ENCODE data around the gene MRPL54. TPM values are rescaled to one million over a fixed set of nuclear protein-coding genes. Genes with fewer than 3 reads are reported as not detected.

MRPL54 gene
- total and polyA plus RNA-seq, 5 donors, result 62.9 to 129 (median 73.7) TPM

GRCh38 chr19:3803114-3803888 is 40.8 kb downstream of the MRPL54 start:
- H3K27ac ChIP-seq (ENCODE audit: low read length), result no peak overlapping the region
- no peaks in the 10 kb centered on the region for H3K27me3 ChIP-seq (ENCODE audit: control insufficient read depth, insufficient read depth)
- WGBS, result 78% methylated on average over 24 of the region's 24 CpGs
- no peaks in the 10 kb centered on the region for H3K4me1 ChIP-seq (ENCODE audit: control insufficient read depth, insufficient read depth, low read length)
- DNase-seq, result peak in 1 of 3 donors; percentile 42
- no peak for ATAC-seq
- intact Hi-C loops (cut with DNase I), result no loop called here
- no peaks in the 10 kb centered on the region for H3K9me3 ChIP-seq (ENCODE audit: control insufficient read depth, low read length)
- H3K4me3 ChIP-seq (ENCODE audit: low read length), result no peak overlapping the region

GRCh38 chr19:3803986-3804385 is 41.5 kb downstream of the MRPL54 start:
- no peak overlapping the region for H3K27ac ChIP-seq (ENCODE audit: low read length)
- no peaks in the 10 kb centered on the region for H3K4me1 ChIP-seq (ENCODE audit: control insufficient read depth, insufficient read depth, low read length)
- H3K27me3 ChIP-seq (ENCODE audit: control insufficient read depth, insufficient read depth), result no peaks in the 10 kb centered on the region
- DNase-seq, result peak in 1 of 3 donors; percentile 46
- H3K9me3 ChIP-seq (ENCODE audit: control insufficient read depth, low read length), result no peaks in the 10 kb centered on the region
- no peak overlapping the region for H3K4me3 ChIP-seq (ENCODE audit: low read length)
- no peak for ATAC-seq
- 77% methylated on average over 10 of the region's 10 CpGs for WGBS
- intact Hi-C loops (cut with DNase I), result no loop called here

GRCh38 chr19:3804429-3804828 is 41.9 kb downstream of the MRPL54 start:
- ATAC-seq, result no peak
- Histone ChIP-seq H3K4me3 (ENCODE audit: low read length) (no peak overlapping the region), H3K27ac (ENCODE audit: low read length) (no peak overlapping the region), H3K4me1 (ENCODE audit: control insufficient read depth, insufficient read depth, low read length) (no peaks in the 10 kb centered on the region), H3K9me3 (ENCODE audit: control insufficient read depth, low read length) (no peaks in the 10 kb centered on the region), H3K27me3 (ENCODE audit: control insufficient read depth, insufficient read depth) (no peaks in the 10 kb centered on the region)
- peak in 1 of 3 donors; percentile 56 for DNase-seq
- intact Hi-C loops (cut with DNase I), result no loop called here
- 71% methylated on average over 13 of the region's 13 CpGs for WGBS

- intact Hi-C loops (cut with DNase I), result no loop called here
- H3K4me3 ChIP-seq (ENCODE audit: low read length), result no peak overlapping the region
- H3K27me3 ChIP-seq (ENCODE audit: control insufficient read depth, insufficient read depth), result no peaks in the 10 kb centered on the region
- H3K4me1 ChIP-seq (ENCODE audit: control insufficient read depth, insufficient read depth, low read length), result no peaks in the 10 kb centered on the region
- no peak overlapping the region for H3K27ac ChIP-seq (ENCODE audit: low read length)
- ATAC-seq (no peak), DNase-seq (peak in 1 of 3 donors; percentile 31)
- H3K9me3 ChIP-seq (ENCODE audit: control insufficient read depth, low read length), result no peaks in the 10 kb centered on the region
- 89% methylated on average over 29 of the region's 29 CpGs for WGBS
Observed at GRCh38 chr19:3805859-3806258, 43.4 kb downstream of the MRPL54 start.

- DNase-seq (peak in 1 of 3 donors; percentile 28), ATAC-seq (no peak)
- Histone ChIP-seq H3K27me3 (ENCODE audit: control insufficient read depth, insufficient read depth) (no peaks in the 10 kb centered on the region), H3K9me3 (ENCODE audit: control insufficient read depth, low read length) (no peaks in the 10 kb centered on the region), H3K4me3 (ENCODE audit: low read length) (no peak overlapping the region), H3K27ac (ENCODE audit: low read length) (no peak overlapping the region), H3K4me1 (ENCODE audit: control insufficient read depth, insufficient read depth, low read length) (no peaks in the 10 kb centered on the region)
- 77% methylated on average over 19 of the region's 19 CpGs for WGBS
- intact Hi-C loops (cut with DNase I), result no loop called here
Observed at GRCh38 chr19:3807131-3807480, 44.6 kb downstream of the MRPL54 start.

GRCh38 chr19:3807574-3808354 is 45.3 kb downstream of the MRPL54 start:
- WGBS, result 96% methylated on average over 35 of the region's 35 CpGs
- peak in 1 of 3 donors; percentile 18 for DNase-seq
- Histone ChIP-seq H3K4me3 (ENCODE audit: low read length) (no peak overlapping the region), H3K27me3 (ENCODE audit: control insufficient read depth, insufficient read depth) (no peaks in the 10 kb centered on the region), H3K27ac (ENCODE audit: low read length) (no peak overlapping the region), H3K4me1 (ENCODE audit: control insufficient read depth, insufficient read depth, low read length) (no peaks in the 10 kb centered on the region), H3K9me3 (ENCODE audit: control insufficient read depth, low read length) (no peaks in the 10 kb centered on the region)
- intact Hi-C loops (cut with DNase I), result no loop called here
- no peak for ATAC-seq

- Histone ChIP-seq H3K4me1 (ENCODE audit: control insufficient read depth, insufficient read depth, low read length) (peaks cover 4% of the 10 kb centered on the region), H3K9me3 (ENCODE audit: control insufficient read depth, low read length) (no peaks in the 10 kb centered on the region), H3K4me3 (ENCODE audit: low read length) (no peak overlapping the region), H3K27ac (ENCODE audit: low read length) (no peak overlapping the region), H3K27me3 (ENCODE audit: control insufficient read depth, insufficient read depth) (no peaks in the 10 kb centered on the region)
- ATAC-seq, result peak in 1 of 2 donors; percentile 10
- intact Hi-C loops (cut with DNase I), result no loop called here
- peak in 1 of 3 donors; percentile 58 for DNase-seq
- WGBS, result 80% methylated on average over 33 of the region's 33 CpGs
Observed at GRCh38 chr19:3808420-3809143, 46.1 kb downstream of the MRPL54 start.

- H3K27ac ChIP-seq (ENCODE audit: low read length), result no peak overlapping the region
- 76% methylated on average over 26 of the region's 26 CpGs for WGBS
- no peak overlapping the region for H3K4me3 ChIP-seq (ENCODE audit: low read length)
Observed at GRCh38 chr19:3809881-3810707, 47.6 kb downstream of the MRPL54 start.

GRCh38 chr19:3810708-3811355 is 48.4 kb downstream of the MRPL54 start:
- ATAC-seq, result no peak
- Histone ChIP-seq H3K4me1 (ENCODE audit: control insufficient read depth, insufficient read depth, low read length) (peaks cover 4% of the 10 kb centered on the region), H3K9me3 (ENCODE audit: control insufficient read depth, low read length) (no peaks in the 10 kb centered on the region), H3K4me3 (ENCODE audit: low read length) (no peak overlapping the region), H3K27me3 (ENCODE audit: control insufficient read depth, insufficient read depth) (no peaks in the 10 kb centered on the region), H3K27ac (ENCODE audit: low read length) (no peak overlapping the region)
- intact Hi-C loops (cut with DNase I), result no loop called here
- DNase-seq, result peak in 1 of 3 donors; percentile 65
- 72% methylated on average over 38 of the region's 38 CpGs for WGBS

More at GRCh38 chr19:3809881-3810707, 47.6 kb downstream of the MRPL54 start:
- Histone ChIP-seq H3K9me3 (ENCODE audit: control insufficient read depth, low read length) (no peaks in the 10 kb centered on the region), H3K27me3 (ENCODE audit: control insufficient read depth, insufficient read depth) (no peaks in the 10 kb centered on the region), H3K4me1 (ENCODE audit: control insufficient read depth, insufficient read depth, low read length) (peaks cover 4% of the 10 kb centered on the region)
- ATAC-seq (no peak), DNase-seq (peak in 1 of 3 donors; percentile 38)
- intact Hi-C loops (cut with DNase I), result no loop called here

All from right cardiac atrium (tissue), 5 donors.